NCI-H2171 (cell line): ENCODE results near the gene FBXO15.
A peak's percentile ranks its signal among the peaks of the same experiment; 100 is the strongest.

Experiments used
- DNase-seq: peaks from one replicate; lab custom pipeline; 2025; lab: John Stamatoyannopoulos, UW

Gene FBXO15

GRCh38 chr18:74147779-74148542 is at the start of gene FBXO15, which contains the start of gene TIMM21:
Gene FBXO15 (minus strand): TSS chr18:74147834. CDS start chr18:74147785, 49 bp downstream.
Gene TIMM21 (plus strand): TSS chr18:74148523. CDS start chr18:74148809, 286 bp downstream.
- DNase-seq: peak; percentile 80

- DNase-seq: no peak
Observed at GRCh38 chr18:74196220-74197119, 48.8 kb upstream of the FBXO15 start.

GRCh38 chr18:74194691-74195090 is 47.1 kb upstream of the FBXO15 start:
- no peak for DNase-seq

- DNase-seq: no peak
Observed at GRCh38 chr18:74191577-74191976, 43.9 kb upstream of the FBXO15 start.

GRCh38 chr18:74190086-74190485 is 42.5 kb upstream of the FBXO15 start:
- no peak for DNase-seq

- DNase-seq: no peak
Observed at GRCh38 chr18:74186661-74187060, 39.0 kb upstream of the FBXO15 start.

- no peak for DNase-seq
Observed at GRCh38 chr18:74185860-74186259, 38.2 kb upstream of the FBXO15 start.

GRCh38 chr18:74184875-74185274 is 37.2 kb upstream of the FBXO15 start:
- no peak for DNase-seq

GRCh38 chr18:74183130-74183529 is 35.5 kb upstream of the FBXO15 start:
- peak; percentile 8 for DNase-seq

- no peak for DNase-seq
Observed at GRCh38 chr18:74182335-74182734, 34.7 kb upstream of the FBXO15 start.

GRCh38 chr18:74179623-74180199 is 32.1 kb upstream of the FBXO15 start:
- DNase-seq: no peak

- no peak for DNase-seq
Observed at GRCh38 chr18:74178884-74179283, 31.2 kb upstream of the FBXO15 start.

GRCh38 chr18:74175658-74176057 is 28.0 kb upstream of the FBXO15 start:
- no peak for DNase-seq

- DNase-seq: no peak
Observed at GRCh38 chr18:74173434-74173750, 25.8 kb upstream of the FBXO15 start.

- peak; percentile 5 for DNase-seq
Observed at GRCh38 chr18:74172697-74173433, 25.2 kb upstream of the FBXO15 start.

- DNase-seq: no peak
Observed at GRCh38 chr18:74171910-74172606, 24.4 kb upstream of the FBXO15 start.

GRCh38 chr18:74166386-74166785 is 18.8 kb upstream of the FBXO15 start:
- DNase-seq: no peak

GRCh38 chr18:74163019-74163660 is 15.5 kb upstream of the FBXO15 start:
- DNase-seq: no peak

- no peak for DNase-seq
Observed at GRCh38 chr18:74155276-74155675, 7.6 kb upstream of the FBXO15 start.

- no peak for DNase-seq
Observed at GRCh38 chr18:74154716-74155115, 7.1 kb upstream of the FBXO15 start.

- no peak for DNase-seq
Observed at GRCh38 chr18:74153793-74154192, 6.2 kb upstream of the FBXO15 start.
